ENCODE data around the gene RGS4. TPM values are rescaled to one million over a fixed set of nuclear protein-coding genes. Genes with fewer than 3 reads are reported as not detected.
"Not testable (repeated sequence)": the region's sequence is repeated elsewhere in the genome, so short reads cannot be mapped to it uniquely, and the experiment has no call there.

The RGS4 gene
- total and polyA plus RNA-seq, 2 experiments from 2014 or later, result 6.8 to 16.8 TPM

DNA sequence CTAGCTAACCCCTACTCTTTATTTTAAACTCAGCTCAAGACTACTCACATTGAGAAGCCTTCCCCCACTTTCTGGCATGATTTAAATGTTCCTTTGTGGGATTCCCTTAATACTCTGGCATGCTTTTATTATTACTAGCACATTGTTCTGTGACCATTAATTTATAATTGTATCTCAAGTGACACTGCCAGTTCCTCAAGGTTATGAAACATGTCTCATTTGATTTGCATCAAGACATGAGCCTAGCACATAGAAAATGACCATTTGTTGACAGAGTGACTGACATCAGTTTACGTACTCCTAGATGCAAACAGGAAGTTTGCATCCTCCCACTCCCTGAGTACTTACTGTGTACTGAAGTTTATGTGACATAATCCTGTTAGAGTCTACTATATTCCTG is 15.2 kb downstream of the RGS4 start:
- no peaks in the 10 kb centered on the region for H3K79me2 ChIP-seq
- H3K27me3 ChIP-seq, result no peaks in the 10 kb centered on the region
- WGBS (ENCODE audit: low lambda C conversion rate, missing lambda C conversion rate), result 64% methylated on average over 1 of the region's 1 CpG
- DNase-seq (ENCODE audit: low spot score), result no peak
- no peaks in the 10 kb centered on the region for H3K9me3 ChIP-seq (ENCODE audit: low read depth)
- H3K27ac ChIP-seq, result no peak overlapping the region
- H4K20me1 ChIP-seq (ENCODE audit: insufficient read depth, poor library complexity, severe bottlenecking), result no peaks in the 10 kb centered on the region
- no peaks in the 10 kb centered on the region for H3K9me2 ChIP-seq (replicated peaks; ENCODE audit: insufficient read depth)
- H2AFZ ChIP-seq, result no peak overlapping the region
- H3K4me3 ChIP-seq, result no peak overlapping the region
- no peaks in the 10 kb centered on the region for H3K36me3 ChIP-seq (replicated peaks; ENCODE audit: insufficient read depth, low read depth)
- no peaks in the 10 kb centered on the region for H3K4me1 ChIP-seq (ENCODE audit: insufficient read depth)
- no peak for TF ChIP-seq EZH2 (IDR thresholded peaks at IDR 0.05; ENCODE audit: borderline replicate concordance)
- TF ChIP-seq, protein P1, sequence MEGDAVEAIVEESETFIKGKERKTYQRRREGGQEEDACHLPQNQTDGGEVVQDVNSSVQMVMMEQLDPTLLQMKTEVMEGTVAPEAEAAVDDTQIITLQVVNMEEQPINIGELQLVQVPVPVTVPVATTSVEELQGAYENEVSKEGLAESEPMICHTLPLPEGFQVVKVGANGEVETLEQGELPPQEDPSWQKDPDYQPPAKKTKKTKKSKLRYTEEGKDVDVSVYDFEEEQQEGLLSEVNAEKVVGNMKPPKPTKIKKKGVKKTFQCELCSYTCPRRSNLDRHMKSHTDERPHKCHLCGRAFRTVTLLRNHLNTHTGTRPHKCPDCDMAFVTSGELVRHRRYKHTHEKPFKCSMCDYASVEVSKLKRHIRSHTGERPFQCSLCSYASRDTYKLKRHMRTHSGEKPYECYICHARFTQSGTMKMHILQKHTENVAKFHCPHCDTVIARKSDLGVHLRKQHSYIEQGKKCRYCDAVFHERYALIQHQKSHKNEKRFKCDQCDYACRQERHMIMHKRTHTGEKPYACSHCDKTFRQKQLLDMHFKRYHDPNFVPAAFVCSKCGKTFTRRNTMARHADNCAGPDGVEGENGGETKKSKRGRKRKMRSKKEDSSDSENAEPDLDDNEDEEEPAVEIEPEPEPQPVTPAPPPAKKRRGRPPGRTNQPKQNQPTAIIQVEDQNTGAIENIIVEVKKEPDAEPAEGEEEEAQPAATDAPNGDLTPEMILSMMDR (IDR thresholded peaks at IDR 0.05; ENCODE audit: poor library complexity), result no peak
- TF ChIP-seq EZH2phosphoT487 (IDR thresholded peaks at IDR 0.05; ENCODE audit: low read depth, severe bottlenecking, unreplicated experiment), result no peak
- no peak overlapping the region for H3K4me2 ChIP-seq

DNA sequence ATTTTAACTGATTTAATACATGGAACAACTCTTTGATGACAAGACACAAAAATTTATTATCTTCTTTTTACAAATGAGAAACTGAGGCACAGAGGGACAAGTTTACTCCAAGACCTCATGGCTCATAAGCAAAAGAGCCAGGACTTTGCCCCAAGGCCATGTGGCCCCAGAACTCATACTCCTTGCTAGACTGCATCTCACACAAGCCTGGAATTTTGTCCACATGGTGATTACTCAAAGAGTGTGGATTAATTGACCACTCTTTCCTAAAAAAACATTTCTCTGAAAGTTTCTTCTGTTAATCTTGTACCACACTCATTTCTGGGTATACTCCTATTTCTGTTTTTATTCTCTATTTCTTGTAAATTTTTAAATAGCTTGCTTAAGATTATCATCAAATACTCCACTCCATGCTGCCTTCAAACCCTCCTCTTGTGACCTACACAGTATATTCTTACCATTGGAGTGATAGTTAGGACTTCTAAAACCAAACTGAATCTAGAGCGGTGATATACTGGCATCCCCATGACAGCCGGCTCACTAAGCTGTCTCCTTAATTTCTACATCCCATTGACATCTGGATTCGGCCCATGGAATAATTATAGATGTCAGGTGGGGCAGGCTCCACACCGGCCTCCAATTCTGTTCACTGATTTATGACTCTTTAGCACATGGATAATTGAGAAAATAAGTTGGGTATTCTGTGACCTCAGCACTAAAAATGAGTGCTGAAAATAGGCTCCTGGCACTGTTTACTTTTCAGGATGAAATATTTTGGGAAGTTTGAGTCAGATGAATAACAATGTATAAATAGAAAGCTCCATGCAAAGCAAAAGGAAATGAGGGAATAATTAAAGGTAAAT is 16.1 kb downstream of the RGS4 start:
- H3K27ac ChIP-seq, result no peak overlapping the region
- H3K4me3 ChIP-seq, result no peak overlapping the region
- H2AFZ ChIP-seq, result no peak overlapping the region
- DNase-seq (ENCODE audit: low spot score), result no peak
- TF ChIP-seq, protein P1 (IDR thresholded peaks at IDR 0.05; ENCODE audit: poor library complexity), result no peak
- no peak for TF ChIP-seq EZH2phosphoT487 (IDR thresholded peaks at IDR 0.05; ENCODE audit: low read depth, severe bottlenecking, unreplicated experiment)
- no peak for TF ChIP-seq EZH2 (IDR thresholded peaks at IDR 0.05; ENCODE audit: borderline replicate concordance)
- H3K4me2 ChIP-seq, result no peak overlapping the region
- H3K9me2 ChIP-seq (replicated peaks; ENCODE audit: insufficient read depth), result no peaks in the 10 kb centered on the region
- no peaks in the 10 kb centered on the region for H3K36me3 ChIP-seq (replicated peaks; ENCODE audit: insufficient read depth, low read depth)
- no peaks in the 10 kb centered on the region for H3K79me2 ChIP-seq
- WGBS (ENCODE audit: low lambda C conversion rate, missing lambda C conversion rate), result 83% methylated on average over 4 of the region's 4 CpGs
- no peaks in the 10 kb centered on the region for H3K9me3 ChIP-seq (ENCODE audit: low read depth)
- no peaks in the 10 kb centered on the region for H3K4me1 ChIP-seq (ENCODE audit: insufficient read depth)
- no peaks in the 10 kb centered on the region for H4K20me1 ChIP-seq (ENCODE audit: insufficient read depth, poor library complexity, severe bottlenecking)
- no peaks in the 10 kb centered on the region for H3K27me3 ChIP-seq

DNA sequence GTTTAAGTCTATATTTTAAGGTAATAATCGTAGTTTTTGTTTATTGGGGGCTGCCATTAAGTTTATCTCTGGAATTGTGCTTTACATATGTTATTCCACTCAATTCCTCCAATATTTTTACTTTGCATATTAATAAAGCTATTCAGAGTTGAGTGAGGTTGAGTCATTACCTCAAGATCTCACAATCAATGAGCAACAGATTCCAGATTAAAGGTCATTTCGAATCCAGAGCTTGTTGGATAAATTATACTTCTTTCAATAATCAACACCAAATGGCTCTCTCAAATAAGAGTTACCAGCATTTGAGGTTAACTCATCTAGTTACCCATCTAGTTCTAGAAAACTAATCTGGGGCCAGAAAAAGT is 16.7 kb downstream of the RGS4 start:
- no peak for DNase-seq (ENCODE audit: low spot score)
- no peaks in the 10 kb centered on the region for H3K4me1 ChIP-seq (ENCODE audit: insufficient read depth)
- H3K27me3 ChIP-seq, result no peaks in the 10 kb centered on the region
- no peak overlapping the region for H3K4me3 ChIP-seq
- no peaks in the 10 kb centered on the region for H3K9me2 ChIP-seq (replicated peaks; ENCODE audit: insufficient read depth)
- 85% methylated on average over 2 of the region's 2 CpGs for WGBS (ENCODE audit: low lambda C conversion rate, missing lambda C conversion rate)
- H2AFZ ChIP-seq, result no peak overlapping the region
- H3K79me2 ChIP-seq, result no peaks in the 10 kb centered on the region
- H4K20me1 ChIP-seq (ENCODE audit: insufficient read depth, poor library complexity, severe bottlenecking), result no peaks in the 10 kb centered on the region
- no peak overlapping the region for H3K4me2 ChIP-seq
- TF ChIP-seq, protein P1 (IDR thresholded peaks at IDR 0.05; ENCODE audit: poor library complexity), result no peak
- TF ChIP-seq EZH2phosphoT487 (IDR thresholded peaks at IDR 0.05; ENCODE audit: low read depth, severe bottlenecking, unreplicated experiment), result no peak
- no peak for TF ChIP-seq EZH2 (IDR thresholded peaks at IDR 0.05; ENCODE audit: borderline replicate concordance)
- H3K27ac ChIP-seq, result no peak overlapping the region
- no peaks in the 10 kb centered on the region for H3K9me3 ChIP-seq (ENCODE audit: low read depth)
- no peaks in the 10 kb centered on the region for H3K36me3 ChIP-seq (replicated peaks; ENCODE audit: insufficient read depth, low read depth)

DNA sequence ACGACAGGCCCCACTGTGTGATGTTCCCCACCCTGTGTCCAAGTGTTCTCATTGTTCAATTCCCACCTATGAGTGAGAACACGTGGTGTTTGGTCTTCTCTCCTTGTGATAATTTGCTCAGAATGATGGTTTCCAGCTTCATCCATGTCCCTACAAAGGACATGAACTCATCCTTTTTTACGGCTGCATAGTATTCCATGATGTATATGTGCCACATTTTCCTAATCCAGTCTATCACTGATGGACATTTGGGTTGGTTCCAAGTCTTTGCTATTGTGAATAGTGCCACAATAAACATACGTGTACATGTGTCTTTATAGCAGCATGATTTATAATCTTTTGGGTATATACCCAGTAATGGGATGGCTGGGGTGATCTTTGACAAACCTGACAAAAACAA is 20.0 kb downstream of the RGS4 start:
- H3K4me3 ChIP-seq; H3K36me3 ChIP-seq (replicated peaks; ENCODE audit: insufficient read depth, low read depth); H3K79me2 ChIP-seq; H3K4me1 ChIP-seq (ENCODE audit: insufficient read depth); H3K9me3 ChIP-seq (ENCODE audit: low read depth); H3K4me2 ChIP-seq; H3K27ac ChIP-seq; H4K20me1 ChIP-seq (ENCODE audit: insufficient read depth, poor library complexity, severe bottlenecking); H2AFZ ChIP-seq; H3K27me3 ChIP-seq; H3K9me2 ChIP-seq (replicated peaks; ENCODE audit: insufficient read depth); DNase-seq (ENCODE audit: low spot score): not testable (repeated sequence)
- WGBS (ENCODE audit: low lambda C conversion rate, missing lambda C conversion rate), result 81% methylated on average over 4 of the region's 4 CpGs
